K562 (cell line): ENCODE results near the gene GSS.

Experiments used
- ATF3 ChIP-seq, 2 experiments: fragments of 450-650 bp in 1 of 2; sonication (generic) in 1 of 2; formaldehyde crosslinking in 1 of 2; IDR thresholded peaks in 1 of 2; conservative IDR thresholded peaks in 1 of 2; 2 replicates each; pipeline versions ENCODE4 v1.6.1 to v1.8.1; 2016 to 2023; ENCODE audit warnings: mild to moderate bottlenecking in 2 of 2, moderate library complexity in 2 of 2, inconsistent platforms in 1 of 2, missing genetic modification reagents in 1 of 2
- BCLAF1 ChIP-seq, 2 experiments: fragments of 450-650 bp in 1 of 2; IDR thresholded peaks; 2 replicates each; pipeline ENCODE4 v1.6.1; 2011 to 2017; ENCODE audit warnings: low read depth in 2 of 2, antibody characterized with exemption in 1 of 2, borderline replicate concordance in 1 of 2, low read length in 1 of 2, mild to moderate bottlenecking in 1 of 2, mixed read lengths in 1 of 2; ENCODE audit not compliant: control insufficient read depth in 1 of 2
- CREM ChIP-seq: IDR thresholded peaks from 2 replicates; pipeline ENCODE4 v1.6.1; 2014; ENCODE audit warnings: antibody characterized with exemption, low read depth
- CTCF ChIP-seq, 3 experiments: IDR thresholded peaks in 2 of 3; conservative IDR thresholded peaks in 1 of 3; 2 replicates each; pipeline ENCODE4 v1.5.1; 2011 to 2012; ENCODE audit warnings: low read length in 3 of 3, mild to moderate bottlenecking in 3 of 3, control low read depth in 2 of 3, improper control_type of control experiment in 1 of 3, inconsistent platforms in 1 of 3, low read depth in 1 of 3, mixed read lengths in 1 of 3, moderate library complexity in 1 of 3; ENCODE audit not compliant: insufficient read depth in 2 of 3
- E2F8 ChIP-seq: fragments of 450-650 bp; IDR thresholded peaks from 2 replicates; pipeline ENCODE4 v1.7.1; 2018; ENCODE audit warnings: mild to moderate bottlenecking, low read depth; ENCODE audit not compliant: partially characterized antibody
- HBP1 ChIP-seq: fragments of 450-650 bp; formaldehyde crosslinking; IDR thresholded peaks from 2 replicates; pipeline ENCODE4 v1.4.0; 2022; ENCODE audit warnings: missing genetic modification characterization
- NFYB ChIP-seq: IDR thresholded peaks from 2 replicates; pipeline ENCODE4 v1.6.1; 2011; ENCODE audit warnings: mild to moderate bottlenecking, moderate library complexity; ENCODE audit not compliant: insufficient read length; ENCODE audit errors: extremely low read depth
- NR2F6 ChIP-seq: fragments of 450-650 bp; formaldehyde crosslinking; IDR thresholded peaks from 2 replicates; pipeline ENCODE4 v1.4.0; 2020; ENCODE audit warnings: mild to moderate bottlenecking
- RBBP5 ChIP-seq: fragments of 200-600 bp; sonication (generic); IDR thresholded peaks from 2 replicates; pipeline ENCODE4 v1.6.1; 2012; ENCODE audit warnings: borderline replicate concordance, mild to moderate bottlenecking, low read length, control low read depth, inconsistent platforms; ENCODE audit not compliant: insufficient read depth, poor library complexity, severe bottlenecking
- SMAD3 ChIP-seq: fragments of 450-650 bp; formaldehyde crosslinking; conservative IDR thresholded peaks from 2 replicates; pipeline ENCODE4 v1.4.0; 2020; ENCODE audit warnings: mild to moderate bottlenecking
- SREBF1 ChIP-seq: fragments of 150-350 bp; IDR thresholded peaks from 2 replicates; pipeline ENCODE4 v1.6.1; 2014; ENCODE audit warnings: antibody characterized with exemption, low read depth, low read length, borderline replicate concordance
- THRB ChIP-seq: fragments of 450-650 bp; formaldehyde crosslinking; conservative IDR thresholded peaks from 2 replicates; pipeline ENCODE4 v1.4.0; 2022; ENCODE audit warnings: mild to moderate bottlenecking, missing genetic modification characterization

GRCh38 chr20:34886122-34886521, 69.5 kb downstream of the GSS start:
- TF ChIP-seq ATF3 (IDR thresholded peaks at IDR 0.05), result no peak
- TF ChIP-seq ATF3 (CRISPR knock-in tag; conservative IDR thresholded peaks at IDR 0.05), result no peak
- TF ChIP-seq CREM, result no peak
- TF ChIP-seq HBP1, result no peak
- no peak for TF ChIP-seq SREBF1
- no peak for TF ChIP-seq THRB (CRISPR knock-in tag)
- no peak for TF ChIP-seq E2F8
- TF ChIP-seq NR2F6 (CRISPR knock-in tag), result no peak
- no peak for TF ChIP-seq BCLAF1 (IDR thresholded peaks at IDR 0.05; ENCODE audit: borderline replicate concordance in 1 of 2, control insufficient read depth in 1 of 2, low read depth in 2 of 2, low read length in 1 of 2)
- no peak for TF ChIP-seq CTCF (IDR thresholded peaks at IDR 0.05 in 2 of 3, conservative IDR thresholded peaks at IDR 0.05 in 1 of 3; ENCODE audit: insufficient read depth in 2 of 3, low read depth in 1 of 3, low read length in 3 of 3)
- no peak for TF ChIP-seq NFYB
- TF ChIP-seq SMAD3, result no peak
- TF ChIP-seq RBBP5, result no peak
